Activated CD8-positive, alpha-beta memory T cell treated with anti-CD3 and anti-CD28 coated beads for 24 hours (primary cell): Measurements from ENCODE around the gene CD3D.

ENCODE experiments used
- DNase-seq: peaks from one replicate; pipeline ENCODE4 v3.0.0-alpha.2; 2020

The CD3D gene

DNA sequence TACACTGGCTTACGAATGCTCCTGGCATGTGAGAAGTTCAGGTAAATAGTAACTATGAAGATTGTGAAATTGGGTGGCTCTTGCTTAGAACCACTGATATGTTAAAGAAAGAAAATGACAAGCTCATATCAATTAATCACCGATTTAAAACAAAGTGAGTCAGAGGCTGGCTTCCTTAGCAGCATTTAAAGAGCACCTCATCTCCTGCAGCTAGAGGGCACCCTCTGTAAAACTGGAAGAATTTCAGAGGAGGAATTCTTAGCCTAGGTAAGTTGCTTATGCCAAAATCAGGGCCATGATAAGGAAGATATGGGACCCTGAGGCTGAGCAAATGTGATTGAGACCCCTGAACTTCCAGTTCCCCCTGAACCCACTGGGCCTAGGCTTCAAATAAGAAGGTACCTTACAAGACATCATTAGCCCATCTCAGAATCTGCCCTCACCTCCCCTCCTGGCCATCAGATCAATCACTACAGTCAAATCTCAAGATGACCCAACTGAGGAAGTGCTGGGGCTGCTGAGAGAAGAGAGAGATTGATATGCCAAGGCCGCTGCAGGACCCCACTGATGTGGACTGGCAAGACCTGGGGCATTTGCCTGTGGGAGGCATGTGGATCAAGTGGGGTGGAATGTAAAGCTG lies 46.6 kb downstream of the CD3D start:
- DNase-seq, result peak; percentile 65

DNA sequence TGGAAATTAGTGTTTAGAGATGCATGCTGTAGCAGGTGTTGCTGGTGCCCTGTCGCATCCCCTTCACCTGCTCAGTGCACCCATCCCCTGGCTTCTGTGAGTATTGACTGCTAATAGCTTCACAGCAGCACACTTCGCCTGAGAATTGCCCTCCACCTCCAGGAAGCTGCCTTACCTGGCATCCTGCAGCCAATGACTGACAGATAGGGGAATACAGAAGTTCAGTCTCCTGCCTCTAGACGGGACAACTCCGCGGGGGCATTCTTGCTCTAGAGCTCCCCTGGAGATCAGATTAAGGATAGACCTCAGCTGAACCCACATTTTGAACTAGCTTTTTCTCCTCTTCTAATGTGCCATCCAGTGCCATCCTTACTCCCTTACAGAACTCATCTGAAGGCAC lies 47.3 kb downstream of the CD3D start:
- DNase-seq, result peak; percentile 56

DNA sequence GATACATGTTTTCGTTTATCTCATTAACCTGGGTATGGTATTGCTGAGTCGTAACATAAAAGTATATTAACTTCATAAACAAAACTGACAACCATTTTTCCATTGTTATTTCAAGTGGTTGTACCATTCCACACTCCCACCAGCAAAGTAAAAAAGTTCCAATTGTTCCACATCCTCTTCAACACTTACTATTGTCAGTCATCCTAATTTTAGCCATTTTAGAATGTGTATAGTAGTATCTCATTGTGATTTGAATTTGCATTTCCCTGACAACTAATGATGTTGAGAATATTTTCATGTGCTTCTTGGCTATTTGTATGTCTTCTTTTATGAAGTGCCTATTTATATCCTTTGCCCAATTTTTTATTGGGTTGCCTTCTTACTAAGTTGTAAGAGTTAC lies 48.5 kb downstream of the CD3D start:
- DNase-seq, result no peak

DNA sequence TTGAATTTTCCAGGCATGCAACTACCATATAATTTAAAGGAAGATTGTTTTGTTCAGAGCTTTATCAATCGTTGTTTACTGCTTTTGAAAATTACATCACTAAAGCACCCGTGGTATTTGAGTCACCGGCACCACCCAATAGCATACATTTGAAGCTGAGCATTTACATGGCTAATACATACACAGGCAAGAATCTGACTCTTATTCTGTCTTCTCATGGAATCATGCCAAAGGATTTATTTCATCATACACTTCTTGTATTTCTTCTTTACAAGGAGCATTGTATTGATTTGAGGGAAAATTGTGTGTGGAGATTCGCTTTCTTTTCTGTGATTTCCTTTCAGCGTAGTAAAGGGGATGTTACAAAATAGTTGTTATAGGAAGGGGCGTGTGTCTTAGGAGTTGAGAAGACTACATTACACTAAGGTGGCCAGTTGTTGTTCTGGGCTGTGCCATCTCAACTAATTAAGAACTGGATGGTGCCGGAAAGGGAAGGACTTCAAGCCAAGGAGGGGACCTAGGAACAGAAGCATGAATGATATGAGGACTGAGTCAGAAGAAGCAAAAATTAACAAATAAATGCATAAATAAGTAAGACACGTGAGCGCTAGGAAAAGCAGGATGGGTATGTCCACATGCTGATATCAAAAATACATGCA lies 50.9 kb downstream of the CD3D start:
- DNase-seq, result no peak

DNA sequence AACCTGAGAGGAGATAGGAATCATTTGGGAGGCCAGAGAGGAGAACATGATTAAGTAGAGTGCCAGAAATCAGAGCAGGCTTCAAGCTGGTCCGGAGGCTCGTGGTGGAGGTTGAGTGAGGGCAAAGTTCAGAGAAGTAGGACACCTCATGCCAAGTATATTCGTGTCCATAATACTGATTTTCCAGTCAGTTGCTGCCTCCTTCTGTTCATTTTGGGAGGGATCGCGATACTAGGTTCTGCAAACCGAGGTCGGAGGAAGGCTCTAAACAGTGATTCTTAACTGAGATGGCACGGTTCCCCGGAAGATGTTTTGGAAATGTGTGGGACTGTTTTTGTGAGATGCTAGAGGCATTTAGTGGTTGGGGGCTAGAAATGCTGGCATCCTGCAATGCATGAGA lies 51.6 kb downstream of the CD3D start:
- peak; percentile 64 for DNase-seq

DNA sequence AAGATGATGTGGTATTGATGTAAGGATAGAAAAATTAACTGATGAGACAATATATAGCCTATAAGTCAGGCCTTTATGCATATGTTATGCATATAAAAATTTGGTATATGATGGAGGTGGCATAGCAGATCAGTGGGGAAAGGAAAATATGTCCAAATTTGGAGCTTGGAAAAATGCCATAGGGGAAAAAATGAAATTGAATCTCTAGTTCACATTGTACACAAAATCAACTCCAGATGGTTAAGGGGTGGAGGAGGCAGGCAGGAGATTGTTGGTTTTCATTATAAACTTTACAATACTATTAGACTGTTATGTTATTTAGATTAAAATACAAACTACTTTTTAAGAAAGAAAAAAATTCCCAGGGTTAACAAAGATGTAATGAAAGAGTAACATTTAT lies 53.1 kb downstream of the CD3D start:
- DNase-seq, result no peak
